Measurements from ENCODE around the gene FAT1. TPM values are rescaled to one million over a fixed set of nuclear protein-coding genes. Genes with fewer than 3 reads are reported as not detected.

Gene FAT1
- total and polyA plus RNA-seq, 4 donors = 110 to 217 (median 171) TPM

DNA sequence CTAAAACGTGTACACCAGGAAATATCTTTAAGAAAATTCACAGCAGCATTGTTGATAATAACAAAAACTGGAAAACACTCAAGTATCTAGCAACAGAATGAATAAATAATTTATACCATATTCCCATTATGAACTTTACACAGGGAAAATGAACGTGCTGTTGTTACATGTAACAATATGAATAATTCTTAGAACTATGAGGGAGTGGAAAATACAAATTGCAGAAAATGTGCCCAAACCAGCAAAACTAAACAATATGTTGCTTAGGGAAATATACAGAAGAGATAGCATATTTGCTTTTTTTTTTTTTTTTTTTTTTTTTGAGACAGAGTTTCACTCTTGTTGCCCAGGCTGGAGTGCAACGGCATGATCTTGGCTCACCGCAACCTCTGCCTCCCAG lies 14.8 kb upstream of the FAT1 start:
- DNase-seq (ENCODE audit: low read depth in 4 of 6, low spot score in 6 of 6) = no peak
- Histone ChIP-seq H3K27ac (ENCODE audit: low read depth, low read length) (no peak overlapping the region), H3K36me3 (ENCODE audit: control insufficient read depth, insufficient read depth, low read length) (no peaks in the 10 kb centered on the region), H3K27me3 (ENCODE audit: control insufficient read depth, insufficient read depth, low read length) (no peaks in the 10 kb centered on the region), H3K4me3 (ENCODE audit: low read depth, low read length) (no peak overlapping the region), H3K9me3 (ENCODE audit: control insufficient read depth, insufficient read depth, low read length) (no peaks in the 10 kb centered on the region), H3K4me1 (ENCODE audit: control insufficient read depth, insufficient read depth, low read length) (no peaks in the 10 kb centered on the region)
- WGBS (ENCODE audit: insufficient coverage) = no CpG with 5 or more reads among the region's 4 CpGs

- no peak overlapping the region for H3K27ac ChIP-seq (ENCODE audit: low read depth, low read length)
- no peaks in the 10 kb centered on the region for H3K4me1 ChIP-seq (ENCODE audit: control insufficient read depth, insufficient read depth, low read length)
- WGBS (ENCODE audit: insufficient coverage) = 77% methylated on average over 2 of the region's 4 CpGs
- no peaks in the 10 kb centered on the region for H3K9me3 ChIP-seq (ENCODE audit: control insufficient read depth, insufficient read depth, low read length)
- no peak for DNase-seq (ENCODE audit: low read depth in 4 of 6, low spot score in 6 of 6)
- H3K36me3 ChIP-seq (ENCODE audit: control insufficient read depth, insufficient read depth, low read length) = no peaks in the 10 kb centered on the region
- H3K27me3 ChIP-seq (ENCODE audit: control insufficient read depth, insufficient read depth, low read length) = no peaks in the 10 kb centered on the region
- H3K4me3 ChIP-seq (ENCODE audit: low read depth, low read length) = no peak overlapping the region
These were observed 13.8 kb upstream of the FAT1 start for GRCh38 chr4:186737427-186737826.

DNA sequence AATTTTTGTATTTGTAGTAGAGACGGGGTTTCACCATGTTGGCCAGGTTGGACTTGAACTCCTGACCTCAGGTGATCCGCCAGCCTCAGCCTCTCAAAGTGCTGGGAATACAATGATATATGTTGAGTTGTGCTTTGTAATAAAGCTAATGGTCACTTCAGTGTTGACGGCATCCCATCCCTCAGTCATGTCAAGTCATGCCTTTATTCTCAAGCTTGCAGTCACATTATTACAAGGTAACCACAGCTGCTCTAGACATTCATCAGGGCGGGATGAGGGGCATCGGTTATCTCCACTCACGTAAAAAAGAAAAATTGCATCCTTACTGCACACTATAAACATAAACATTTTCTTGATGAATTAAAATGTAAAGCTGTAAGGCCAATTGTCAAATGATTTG lies 12.8 kb upstream of the FAT1 start:
- WGBS (ENCODE audit: insufficient coverage) = 100% methylated on average over 2 of the region's 6 CpGs
- no peaks in the 10 kb centered on the region for H3K9me3 ChIP-seq (ENCODE audit: control insufficient read depth, insufficient read depth, low read length)
- no peak overlapping the region for H3K27ac ChIP-seq (ENCODE audit: low read depth, low read length)
- no peak overlapping the region for H3K4me3 ChIP-seq (ENCODE audit: low read depth, low read length)
- DNase-seq (ENCODE audit: low read depth in 4 of 6, low spot score in 6 of 6) = no peak
- no peaks in the 10 kb centered on the region for H3K4me1 ChIP-seq (ENCODE audit: control insufficient read depth, insufficient read depth, low read length)
- no peaks in the 10 kb centered on the region for H3K27me3 ChIP-seq (ENCODE audit: control insufficient read depth, insufficient read depth, low read length)
- H3K36me3 ChIP-seq (ENCODE audit: control insufficient read depth, insufficient read depth, low read length) = no peaks in the 10 kb centered on the region

DNA sequence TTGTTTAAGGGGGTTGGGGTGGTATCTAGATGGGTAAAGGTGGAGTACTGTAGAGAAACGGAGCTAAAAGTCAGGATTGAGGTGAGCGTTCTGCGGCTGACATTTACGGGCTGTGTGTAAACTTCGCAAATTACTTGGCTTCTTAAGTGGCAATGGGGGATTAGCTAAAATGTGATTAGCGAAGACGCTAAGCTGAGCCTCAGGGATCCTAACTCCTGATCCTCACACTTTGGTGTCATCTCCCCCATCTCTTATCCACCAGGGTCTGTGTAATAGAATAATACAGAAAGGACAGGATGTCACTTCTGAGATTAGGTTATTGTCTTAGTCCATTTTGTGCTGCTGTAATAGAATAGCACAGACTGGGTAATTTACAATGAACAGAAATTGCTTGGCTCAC lies 10.6 kb upstream of the FAT1 start:
- no peaks in the 10 kb centered on the region for H3K36me3 ChIP-seq (ENCODE audit: control insufficient read depth, insufficient read depth, low read length)
- no peak overlapping the region for H3K27ac ChIP-seq (ENCODE audit: low read depth, low read length)
- no peaks in the 10 kb centered on the region for H3K4me1 ChIP-seq (ENCODE audit: control insufficient read depth, insufficient read depth, low read length)
- no peak overlapping the region for H3K4me3 ChIP-seq (ENCODE audit: low read depth, low read length)
- H3K9me3 ChIP-seq (ENCODE audit: control insufficient read depth, insufficient read depth, low read length) = no peaks in the 10 kb centered on the region
- no peak for DNase-seq (ENCODE audit: low read depth in 4 of 6, low spot score in 6 of 6)
- H3K27me3 ChIP-seq (ENCODE audit: control insufficient read depth, insufficient read depth, low read length) = peaks cover under 1% of the 10 kb centered on the region
- 75% methylated on average over 2 of the region's 7 CpGs for WGBS (ENCODE audit: insufficient coverage)

GRCh38 chr4:186733778-186734177 lies 10.1 kb upstream of the FAT1 start:
- no peaks in the 10 kb centered on the region for H3K4me1 ChIP-seq (ENCODE audit: control insufficient read depth, insufficient read depth, low read length)
- no peaks in the 10 kb centered on the region for H3K9me3 ChIP-seq (ENCODE audit: control insufficient read depth, insufficient read depth, low read length)
- H3K36me3 ChIP-seq (ENCODE audit: control insufficient read depth, insufficient read depth, low read length) = no peaks in the 10 kb centered on the region
- no peak overlapping the region for H3K27ac ChIP-seq (ENCODE audit: low read depth, low read length)
- no peak overlapping the region for H3K4me3 ChIP-seq (ENCODE audit: low read depth, low read length)
- WGBS (ENCODE audit: insufficient coverage) = 45% methylated on average over 3 of the region's 4 CpGs
- DNase-seq (ENCODE audit: low read depth in 4 of 6, low spot score in 6 of 6) = peak in 1 of 6 donors; percentile 30
- H3K27me3 ChIP-seq (ENCODE audit: control insufficient read depth, insufficient read depth, low read length) = peaks cover 2% of the 10 kb centered on the region

- Histone ChIP-seq H3K36me3 (ENCODE audit: control insufficient read depth, insufficient read depth, low read length) (no peaks in the 10 kb centered on the region), H3K27me3 (ENCODE audit: control insufficient read depth, insufficient read depth, low read length) (peaks cover 2% of the 10 kb centered on the region), H3K4me3 (ENCODE audit: low read depth, low read length) (no peak overlapping the region), H3K4me1 (ENCODE audit: control insufficient read depth, insufficient read depth, low read length) (peaks cover 9% of the 10 kb centered on the region), H3K9me3 (ENCODE audit: control insufficient read depth, insufficient read depth, low read length) (no peaks in the 10 kb centered on the region), H3K27ac (ENCODE audit: low read depth, low read length) (no peak overlapping the region)
- no CpG with 5 or more reads among the region's 5 CpGs for WGBS (ENCODE audit: insufficient coverage)
- no peak for DNase-seq (ENCODE audit: low read depth in 4 of 6, low spot score in 6 of 6)
These were observed 7.0 kb upstream of the FAT1 start for GRCh38 chr4:186730621-186731020.

DNA sequence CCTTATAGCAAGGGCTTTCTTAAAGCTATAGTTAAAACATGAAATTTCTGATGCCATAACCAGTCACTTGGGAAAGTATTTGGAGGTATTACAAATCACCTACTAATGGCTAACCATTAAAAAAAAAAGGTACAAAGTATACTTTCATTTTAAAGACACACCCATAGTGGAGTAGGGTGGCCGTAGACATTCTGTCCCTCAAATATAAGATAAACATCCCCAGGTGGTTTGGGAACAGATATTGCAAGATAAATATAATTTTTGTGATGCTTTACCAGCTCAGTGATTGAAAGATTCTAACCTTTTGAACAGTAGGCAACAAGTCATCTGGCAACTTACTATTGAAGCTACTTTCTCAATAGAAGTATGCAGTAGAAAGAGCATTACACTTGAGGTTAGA lies 6.2 kb upstream of the FAT1 start:
- H3K4me1 ChIP-seq (ENCODE audit: control insufficient read depth, insufficient read depth, low read length) = peaks cover 16% of the 10 kb centered on the region
- no peak overlapping the region for H3K4me3 ChIP-seq (ENCODE audit: low read depth, low read length)
- no peaks in the 10 kb centered on the region for H3K36me3 ChIP-seq (ENCODE audit: control insufficient read depth, insufficient read depth, low read length)
- no peak overlapping the region for H3K27ac ChIP-seq (ENCODE audit: low read depth, low read length)
- peaks cover 5% of the 10 kb centered on the region for H3K27me3 ChIP-seq (ENCODE audit: control insufficient read depth, insufficient read depth, low read length)
- no peaks in the 10 kb centered on the region for H3K9me3 ChIP-seq (ENCODE audit: control insufficient read depth, insufficient read depth, low read length)
- no CpG with 5 or more reads among the region's 1 CpG for WGBS (ENCODE audit: insufficient coverage)
- DNase-seq (ENCODE audit: low read depth in 4 of 6, low spot score in 6 of 6) = no peak

- H3K27ac ChIP-seq (ENCODE audit: low read depth, low read length) = no peak overlapping the region
- 76% methylated on average over 4 of the region's 4 CpGs for WGBS (ENCODE audit: insufficient coverage)
These were observed 5.1 kb upstream of the FAT1 start for GRCh38 chr4:186728631-186729271.

DNA sequence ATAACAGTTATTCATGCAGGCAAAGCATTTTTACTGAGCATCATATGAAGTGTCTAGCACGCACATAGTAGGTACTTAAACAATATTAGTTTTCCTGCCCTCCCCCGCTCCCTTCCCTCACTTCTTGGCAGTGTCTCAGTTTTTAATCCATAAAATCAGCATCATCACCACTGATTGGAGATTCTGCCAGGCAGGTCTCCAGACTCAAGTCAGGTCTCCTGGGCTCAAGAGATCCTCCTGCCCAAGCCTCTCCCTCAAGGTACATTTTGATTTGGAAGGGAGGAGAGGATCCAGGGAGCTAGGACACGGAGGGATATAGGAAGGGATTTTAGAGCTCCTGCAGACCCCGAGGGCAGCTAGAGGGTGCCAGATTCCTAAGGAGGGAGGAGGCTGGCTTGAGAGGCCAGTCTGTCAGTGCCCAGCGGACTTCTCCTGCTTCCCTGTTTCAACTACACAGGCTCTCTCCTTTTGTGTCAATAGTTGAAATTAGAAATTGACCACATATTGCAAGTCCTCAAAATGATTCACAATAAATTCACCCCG lies 4.4 kb upstream of the FAT1 start:
- Histone ChIP-seq H3K36me3 (ENCODE audit: control insufficient read depth, insufficient read depth, low read length) (no peaks in the 10 kb centered on the region), H3K9me3 (ENCODE audit: control insufficient read depth, insufficient read depth, low read length) (no peaks in the 10 kb centered on the region), H3K4me1 (ENCODE audit: control insufficient read depth, insufficient read depth, low read length) (peaks cover 23% of the 10 kb centered on the region), H3K27me3 (ENCODE audit: control insufficient read depth, insufficient read depth, low read length) (peaks cover 5% of the 10 kb centered on the region), H3K27ac (ENCODE audit: low read depth, low read length) (no peak overlapping the region), H3K4me3 (ENCODE audit: low read depth, low read length) (no peak overlapping the region)
- 81% methylated on average over 2 of the region's 6 CpGs for WGBS (ENCODE audit: insufficient coverage)
- peak in 2 of 6 donors; percentile 36 to 56 for DNase-seq (ENCODE audit: low read depth in 4 of 6, low spot score in 6 of 6)

More at GRCh38 chr4:186728631-186729271, 5.1 kb upstream of the FAT1 start:
- no peak overlapping the region for H3K4me3 ChIP-seq (ENCODE audit: low read depth, low read length)
- peaks cover 23% of the 10 kb centered on the region for H3K4me1 ChIP-seq (ENCODE audit: control insufficient read depth, insufficient read depth, low read length)
- DNase-seq (ENCODE audit: low read depth in 4 of 6, low spot score in 6 of 6) = no peak
- no peaks in the 10 kb centered on the region for H3K36me3 ChIP-seq (ENCODE audit: control insufficient read depth, insufficient read depth, low read length)
- H3K27me3 ChIP-seq (ENCODE audit: control insufficient read depth, insufficient read depth, low read length) = peaks cover 5% of the 10 kb centered on the region
- H3K9me3 ChIP-seq (ENCODE audit: control insufficient read depth, insufficient read depth, low read length) = no peaks in the 10 kb centered on the region
